ENCODE results near the gene MIA3. TPM values are rescaled to one million over a fixed set of nuclear protein-coding genes. Genes with fewer than 3 reads are reported as not detected.

The MIA3 gene
- total RNA-seq: 57.4 TPM

GRCh38 chr1:222618001-222618879, at the start of gene MIA3:
MIA3 (plus strand) TSS chr1:222618097; CDS start chr1:222618111, 14 bp downstream.

GRCh38 chr1:222589462-222590302, 28.2 kb upstream of the MIA3 start, which contains the start of gene TAF1A:
TAF1A (minus strand) TSS chr1:222589933.

GRCh38 chr1:222712253-222713090, 94.6 kb downstream of the MIA3 start, which contains the start of the genes AIDA and BROX:
AIDA (minus strand) TSS chr1:222712491; CDS start chr1:222712317, 174 bp downstream.
BROX (plus strand) TSS chr1:222712564; CDS start chr1:222715700, 3,136 bp downstream.

Other genes starting within 250 kb of the MIA3 start
- 0.23 TPM for gene HHIPL2, start 70.0 kb upstream of the MIA3 start, total RNA-seq
- gene TAF1A, start 28.2 kb upstream of the MIA3 start, total RNA-seq: 15.9 TPM
- gene AIDA, start 94.4 kb downstream of the MIA3 start, total RNA-seq: 50.3 TPM
- 56.3 TPM for gene BROX, start 94.5 kb downstream of the MIA3 start, total RNA-seq
- 0.23 TPM for gene FAM177B, start 119.1 kb downstream of the MIA3 start, total RNA-seq
- gene DISP1, start 196.9 kb downstream of the MIA3 start, total RNA-seq: 8.5 TPM

All from diencephalon (tissue), 1 donor.